Ishikawa (cell line): ENCODE data around the gene DDX17.

ENCODE experiments used
- CEBPB ChIP-seq: IDR thresholded peaks from 2 replicates; pipeline ENCODE4 v1.6.1; 2012
- CREB1 ChIP-seq: IDR thresholded peaks from 2 replicates; pipeline ENCODE4 v1.6.1; 2012; ENCODE audit warnings: low read depth
- EP300 ChIP-seq: IDR thresholded peaks from 2 replicates; pipeline ENCODE4 v1.6.1; 2012; ENCODE audit warnings: borderline replicate concordance
- NFIC ChIP-seq: IDR thresholded peaks from 2 replicates; pipeline ENCODE4 v1.6.1; 2012
- RAD21 ChIP-seq: IDR thresholded peaks from 2 replicates; pipeline ENCODE4 v1.6.1; 2012; ENCODE audit warnings: low read depth
- REST ChIP-seq: IDR thresholded peaks from 2 replicates; pipeline ENCODE4 v1.6.1; 2012; ENCODE audit warnings: low read depth, mild to moderate bottlenecking
- TAF1 ChIP-seq: IDR thresholded peaks from 2 replicates; pipeline ENCODE4 v1.6.1; 2012; ENCODE audit warnings: low read depth, mild to moderate bottlenecking
- TCF12 ChIP-seq: IDR thresholded peaks from 2 replicates; pipeline ENCODE4 v1.6.1; 2012; ENCODE audit warnings: low read depth
- TEAD4 ChIP-seq: IDR thresholded peaks from 2 replicates; pipeline ENCODE4 v1.6.1; 2012
- USF1 ChIP-seq: IDR thresholded peaks from 2 replicates; pipeline ENCODE4 v1.6.1; 2012
- YY1 ChIP-seq: IDR thresholded peaks from 2 replicates; pipeline ENCODE4 v1.6.1; 2012; ENCODE audit warnings: low read depth
- TF ChIP-seq, protein P1 (sequence below): IDR thresholded peaks from 2 replicates; pipeline ENCODE4 v1.6.1; 2012

GRCh38 chr22:38481871-38482332 is 24.2 kb downstream of the DDX17 start:
- TF ChIP-seq TCF12 (no peak), CEBPB (no peak), TEAD4 (no peak), CREB1 (no peak), EP300 (no peak), NFIC (no peak), REST (no peak), USF1 (no peak), RAD21 (no peak), YY1 (no peak), TAF1 (no peak)
- TF ChIP-seq, protein P1, sequence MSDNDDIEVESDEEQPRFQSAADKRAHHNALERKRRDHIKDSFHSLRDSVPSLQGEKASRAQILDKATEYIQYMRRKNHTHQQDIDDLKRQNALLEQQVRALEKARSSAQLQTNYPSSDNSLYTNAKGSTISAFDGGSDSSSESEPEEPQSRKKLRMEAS: no peak
